GM23338 (cell line): ENCODE data around the gene SAFB2. TPM values are rescaled to one million over a fixed set of nuclear protein-coding genes. Genes with fewer than 3 reads are reported as not detected.

Experiments
- ATAC-seq: fragments of 200-7000 bp; cut with Tn5 transposase; 3 replicates; pipeline ENCODE4 v1.9.1; 2020
- DNase-seq: peaks from one replicate; pipeline ENCODE4 v3.0.0-alpha.2; 2015; ENCODE audit warnings: low spot score
- H2AFZ ChIP-seq: fragments of 200-600 bp; sonication (generic); 2 replicates; pipeline ENCODE4 v1.8.0; 2016; ENCODE audit warnings: antibody characterized with exemption, mild to moderate bottlenecking, moderate library complexity
- H3F3A ChIP-seq: fragments of 200-600 bp; sonication (generic); replicated peaks from 2 replicates; pipeline ENCODE4 v1.8.0; 2017; ENCODE audit warnings: antibody characterized with exemption, mixed run types, low read depth
- H3K27ac ChIP-seq: fragments of 200-600 bp; sonication (generic); 2 replicates; pipeline ENCODE4 v1.6.1; 2016; ENCODE audit warnings: low read depth
- H3K27me3 ChIP-seq: fragments of 200-600 bp; sonication (generic); 2 replicates; pipeline ENCODE4 v1.8.0; 2016; ENCODE audit warnings: mild to moderate bottlenecking, mixed run types, moderate library complexity; ENCODE audit not compliant: insufficient read depth
- H3K36me3 ChIP-seq: fragments of 200-600 bp; sonication (generic); 2 replicates; pipeline ENCODE4 v1.8.0; 2016; ENCODE audit warnings: mild to moderate bottlenecking; ENCODE audit not compliant: insufficient read depth
- H3K4me1 ChIP-seq: fragments of 200-600 bp; sonication (generic); 2 replicates; pipeline ENCODE4 v1.8.0; 2016; ENCODE audit warnings: mild to moderate bottlenecking, moderate library complexity; ENCODE audit not compliant: insufficient read depth
- H3K4me2 ChIP-seq: fragments of 200-600 bp; sonication (generic); 2 replicates; pipeline ENCODE4 v1.7.1; 2017; ENCODE audit warnings: mixed run types
- H3K4me3 ChIP-seq: fragments of 200-600 bp; sonication (generic); 2 replicates; pipeline ENCODE4 v1.6.1; 2016; ENCODE audit warnings: mixed run types
- H3K79me2 ChIP-seq: fragments of 200-600 bp; sonication (generic); replicated peaks from 2 replicates; pipeline ENCODE4 v1.8.0; 2017; ENCODE audit warnings: mild to moderate bottlenecking; ENCODE audit not compliant: insufficient read depth
- H3K9me2 ChIP-seq: fragments of 200-600 bp; sonication (generic); 2 replicates; pipeline ENCODE4 v1.8.0; 2017; ENCODE audit not compliant: insufficient read depth
- H4K20me1 ChIP-seq: fragments of 200-600 bp; sonication (generic); replicated peaks from 2 replicates; pipeline ENCODE4 v1.8.0; 2017; ENCODE audit warnings: mild to moderate bottlenecking; ENCODE audit not compliant: insufficient read depth
- H3K27ac Mint-ChIP-seq: 2 replicates; pipeline ENCODE4 v1.8.0; 2020; ENCODE audit warnings: inconsistent platforms, mild to moderate bottlenecking, moderate library complexity, mixed read lengths
- H3K27me3 Mint-ChIP-seq: 3 replicates; pipeline ENCODE4 v1.8.0; 2022; ENCODE audit warnings: low read depth, mild to moderate bottlenecking, moderate library complexity, mixed read lengths, inconsistent platforms; ENCODE audit not compliant: insufficient read depth, poor library complexity
- H3K36me3 Mint-ChIP-seq: 3 replicates; pipeline ENCODE4 v1.8.0; 2021; ENCODE audit warnings: low read depth, mild to moderate bottlenecking, inconsistent platforms, moderate library complexity, mixed read lengths
- H3K4me1 Mint-ChIP-seq: 3 replicates; pipeline ENCODE4 v1.8.0; 2020; ENCODE audit warnings: mild to moderate bottlenecking, inconsistent platforms, mixed read lengths
- H3K4me3 Mint-ChIP-seq: 3 replicates; pipeline ENCODE4 v1.8.0; 2021; ENCODE audit warnings: moderate library complexity, mild to moderate bottlenecking, inconsistent platforms, mixed read lengths
- H3K9me3 Mint-ChIP-seq: 3 replicates; pipeline ENCODE4 v1.8.0; 2020; ENCODE audit warnings: moderate library complexity, mild to moderate bottlenecking, inconsistent platforms, mixed read lengths
- CREB1 ChIP-seq: fragments of 250-450 bp; sonication (Bioruptor Pico); IDR thresholded peaks from 2 replicates; pipeline ENCODE4 v1.5.0; 2020; ENCODE audit warnings: low read depth, mild to moderate bottlenecking, moderate library complexity
- CTCF ChIP-seq, 2 experiments: fragments of 200-600 bp in 1 of 2; sonication (generic) in 1 of 2; conservative IDR thresholded peaks; 2 replicates each; pipeline versions ENCODE4 v1.5.1 to v1.6.1; 2016 to 2017; ENCODE audit warnings: antibody characterized with exemption in 2 of 2, low read depth in 2 of 2, mild to moderate bottlenecking in 2 of 2, moderate library complexity in 1 of 2
- EZH2 ChIP-seq: fragments of 200-600 bp; sonication (generic); IDR thresholded peaks from one replicate; pipeline ENCODE4 v1.8.0; 2017; ENCODE audit warnings: antibody characterized with exemption, mild to moderate bottlenecking, low read depth; ENCODE audit not compliant: unreplicated experiment
- JUNB ChIP-seq: IDR thresholded peaks from one replicate; pipeline ENCODE4 v1.6.1; 2016; ENCODE audit warnings: antibody characterized with exemption; ENCODE audit not compliant: unreplicated experiment
- POLR2AphosphoS5 ChIP-seq: IDR thresholded peaks from 2 replicates; pipeline ENCODE4 v1.6.1; 2016; ENCODE audit warnings: antibody characterized with exemption, low read depth
- STAT1 ChIP-seq: IDR thresholded peaks from one replicate; pipeline ENCODE4 v1.6.1; 2016; ENCODE audit warnings: antibody characterized with exemption; ENCODE audit not compliant: unreplicated experiment
- ZNF114 ChIP-seq: fragments of 250-450 bp; sonication (Bioruptor Pico); IDR thresholded peaks from 2 replicates; pipeline ENCODE4 v1.5.0; 2020; ENCODE audit warnings: mild to moderate bottlenecking, moderate library complexity
- ZNF331 ChIP-seq: fragments of 250-450 bp; sonication (Bioruptor Pico); IDR thresholded peaks from 2 replicates; pipeline ENCODE4 v1.5.0; 2020; ENCODE audit warnings: low read depth, mild to moderate bottlenecking, moderate library complexity
- ZNF462 ChIP-seq: fragments of 250-450 bp; sonication (Bioruptor Pico); IDR thresholded peaks from 2 replicates; pipeline ENCODE4 v1.5.0; 2020; ENCODE audit warnings: mild to moderate bottlenecking, moderate library complexity
- polyA plus RNA-seq: library from polyadenylated mRNA; unstranded; fragments of >200 nt; fragmentation: Nextera tagmentation; extraction: Ambion mirVana; gene quantifications from 2 replicates; pipeline ENCODE4 v1.2.1, GENCODE V29; 2016
- total RNA-seq: library from RNA; depleted of rRNA; stranded (reverse); fragments of >200 nt; shearing (Covaris generic); gene quantifications from 2 replicates; pipeline ENCODE4 v1.2.3, GENCODE V29; 2014

SAFB2 gene
- total and polyA plus RNA-seq, 2 experiments from 2014 or later, result 37.7 to 102 TPM

GRCh38 chr19:5586300-5587070, 36.1 kb downstream of the SAFB2 start:
- H3K79me2 ChIP-seq, result no peaks in the 10 kb centered on the region; the same call in 1 of the 2 replicates
- peaks cover 14% of the 10 kb centered on the region; the same call in 1 of the 2 replicates for H3K4me1 ChIP-seq
- H3K27me3 ChIP-seq, result no peaks in the 10 kb centered on the region
- peaks cover 9% of the 10 kb centered on the region for H3K27me3 Mint-ChIP-seq
- no peak overlapping the region for H2AFZ ChIP-seq
- H3K36me3 Mint-ChIP-seq, result peaks cover 39% of the 10 kb centered on the region
- DNase-seq (no peak), ATAC-seq (peak; percentile 5)
- H3K9me3 Mint-ChIP-seq, result no peaks in the 10 kb centered on the region; the same call in 2 of the 3 replicates
- H4K20me1 ChIP-seq, result peaks cover 3% of the 10 kb centered on the region; the same call in 1 of the 2 replicates
- TF ChIP-seq EZH2 (no peak), ZNF114 (CRISPR knock-in tag) (no peak), ZNF331 (no peak), POLR2AphosphoS5 (no peak), JUNB (no peak), CREB1 (CRISPR knock-in tag) (no peak), CTCF (conservative IDR thresholded peaks at IDR 0.05; ENCODE audit: low read depth in 2 of 2) (no peak), STAT1 (no peak), ZNF462 (CRISPR knock-in tag) (no peak)
- peaks cover 8% of the 10 kb centered on the region for H3F3A ChIP-seq
- H3K27ac ChIP-seq, result peak overlapping the region; percentile 86
- H3K27ac Mint-ChIP-seq, result 0 out of 2 replicates have a peak overlapping the region, but pooled peaks have one; percentile 75
- no peaks in the 10 kb centered on the region for H3K9me2 ChIP-seq
- H3K4me3 ChIP-seq, result peak overlapping the region; percentile 40; the same call in 1 of the 2 replicates
- H3K4me3 Mint-ChIP-seq, result peak overlapping the region; percentile 64
- H3K36me3 ChIP-seq, result peaks cover 6% of the 10 kb centered on the region; the same call in 1 of the 2 replicates
- H3K4me2 ChIP-seq, result peak overlapping the region; percentile 74
- peaks cover 39% of the 10 kb centered on the region for H3K4me1 Mint-ChIP-seq
